ENCODE results near the gene PAFAH2.

PAFAH2 gene

DNA sequence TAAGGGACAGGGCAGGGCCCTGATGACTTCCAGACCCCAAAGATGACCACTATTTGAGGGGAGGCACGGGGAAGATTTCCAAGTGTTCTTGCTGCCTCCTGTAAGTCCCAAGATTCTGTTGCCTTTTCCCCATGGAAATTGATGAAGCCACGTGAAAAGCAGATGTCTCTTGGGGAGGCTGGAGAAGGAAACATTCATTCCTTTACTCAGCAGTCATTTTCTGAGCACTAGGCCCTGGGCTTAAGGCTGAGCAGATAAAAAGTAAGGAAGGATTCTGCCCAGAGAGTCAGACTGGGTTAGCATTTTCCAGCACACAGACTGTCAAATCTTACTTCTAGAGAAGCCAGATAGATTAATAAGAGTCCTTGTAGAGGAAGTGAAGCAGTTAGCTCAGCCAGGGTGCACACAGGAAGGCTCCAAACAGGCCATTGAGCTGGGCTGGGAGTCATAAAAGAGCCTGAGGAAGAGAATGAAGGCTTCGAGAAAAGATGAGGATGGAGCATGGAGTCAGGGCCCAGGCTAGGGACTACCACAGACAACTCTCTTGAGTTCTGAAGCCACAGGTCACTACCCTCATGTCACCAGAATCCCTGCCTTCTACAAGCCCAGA lies 33.9 kb upstream of the PAFAH2 start:
- DNase-seq (ENCODE audit: low read depth in 2 of 2) = no peak

- DNase-seq (ENCODE audit: low read depth in 2 of 2) = no peak
These were observed 33.3 kb upstream of the PAFAH2 start for GRCh38 chr1:26031196-26031595.

GRCh38 chr1:26029864-26030481 lies 32.1 kb upstream of the PAFAH2 start:
- DNase-seq (ENCODE audit: low read depth in 2 of 2) = no peak

DNA sequence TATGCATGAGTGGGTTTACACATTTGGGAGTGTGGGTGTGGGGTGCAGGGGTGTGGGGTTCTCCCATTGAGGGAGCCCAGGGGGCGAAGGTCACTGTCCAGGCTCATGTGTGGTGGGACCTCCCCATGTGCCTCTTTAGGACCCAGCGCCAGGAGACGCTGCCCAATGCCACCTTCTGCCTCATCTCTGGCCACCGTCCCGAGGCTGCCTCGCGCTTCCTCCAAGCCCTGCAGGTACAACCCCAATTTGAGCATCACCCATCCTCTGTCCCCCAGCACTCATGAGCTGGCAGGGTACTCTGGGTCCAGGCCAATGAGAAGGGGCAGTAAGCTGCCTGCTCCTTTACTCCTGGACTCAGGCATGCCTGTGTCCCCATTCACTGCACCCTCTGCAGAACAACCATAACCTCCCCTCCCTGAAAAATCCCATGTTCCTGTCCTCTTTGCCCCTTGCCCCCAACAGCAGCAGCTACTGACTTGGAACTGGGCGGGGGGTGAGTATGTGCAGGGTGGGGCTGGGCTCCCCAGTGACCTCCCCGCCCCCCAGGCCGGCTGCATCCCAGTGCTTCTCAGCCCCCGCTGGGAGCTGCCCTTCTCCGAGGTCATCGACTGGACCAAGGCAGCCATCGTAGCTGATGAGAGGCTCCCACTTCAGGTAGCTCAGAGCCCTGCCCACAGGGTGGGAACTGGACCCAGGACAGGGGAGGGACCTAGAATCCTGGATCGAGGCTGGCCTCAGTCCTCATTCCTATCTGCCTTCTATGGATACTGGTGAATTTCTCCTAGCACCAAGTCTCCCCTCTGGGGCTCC lies 31.4 kb upstream of the PAFAH2 start:
- DNase-seq (ENCODE audit: low read depth in 2 of 2) = no peak

GRCh38 chr1:26028490-26028980 lies 30.7 kb upstream of the PAFAH2 start:
- no peak for DNase-seq (ENCODE audit: low read depth in 2 of 2)

DNA sequence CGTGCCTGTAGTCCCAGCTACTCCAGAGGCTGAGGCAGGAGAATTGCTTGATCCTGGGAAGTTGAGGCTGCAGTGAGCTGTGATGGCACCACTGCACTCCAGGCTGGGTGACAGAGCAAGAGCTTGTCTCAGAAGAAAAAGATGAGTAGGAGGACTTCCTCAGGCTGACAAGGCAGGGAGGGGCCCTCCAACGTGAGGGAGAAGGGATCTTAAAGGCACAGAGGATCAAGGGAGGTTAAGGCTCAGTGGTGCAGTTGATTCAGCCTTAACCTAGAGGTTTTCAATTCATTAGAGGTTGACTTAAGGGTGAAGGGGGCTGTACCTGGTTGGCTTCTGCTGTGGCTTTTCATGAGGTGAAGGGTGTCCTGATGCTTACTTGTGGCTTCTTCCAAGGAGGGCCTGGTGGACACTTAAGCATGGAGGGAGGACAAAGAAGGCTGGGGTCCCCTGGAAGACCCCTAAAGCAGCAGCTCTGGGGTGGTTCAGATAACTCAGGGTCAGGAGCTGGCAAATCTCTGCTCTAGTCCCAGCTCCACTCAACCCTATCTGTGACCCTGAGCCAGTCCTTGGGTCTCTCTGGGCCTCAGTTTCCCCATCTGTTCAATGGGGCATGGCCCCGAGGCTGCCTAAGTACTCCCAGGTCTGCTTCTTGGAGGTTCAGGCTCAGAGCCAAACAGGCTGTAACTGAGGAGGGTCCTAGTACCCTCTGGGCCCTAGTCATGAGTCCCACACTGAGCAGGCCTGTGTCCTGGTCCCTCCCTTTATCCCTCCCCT lies 30.0 kb upstream of the PAFAH2 start:
- no peak for DNase-seq (ENCODE audit: low read depth in 2 of 2)

DNA sequence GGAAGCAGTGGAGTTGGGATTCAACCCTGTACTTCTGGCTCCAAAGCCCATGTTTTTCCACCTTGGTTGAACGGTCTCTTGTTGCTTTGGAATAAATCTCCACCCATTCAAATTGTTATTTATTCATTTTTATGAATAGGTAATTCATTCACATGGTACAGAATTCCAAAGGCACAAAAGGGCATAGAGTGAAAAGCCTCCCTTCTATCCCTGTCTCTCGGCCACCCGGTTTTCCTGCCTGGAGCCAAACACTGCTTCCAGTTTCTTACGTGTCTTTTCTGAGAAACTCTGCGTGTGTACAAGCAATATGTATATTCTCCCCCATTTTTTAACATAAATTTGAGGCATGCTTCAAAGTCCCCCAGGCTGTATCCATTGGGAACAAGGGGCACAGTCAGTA lies 27.7 kb upstream of the PAFAH2 start:
- no peak for DNase-seq (ENCODE audit: low read depth in 2 of 2)

GRCh38 chr1:26025060-26025459 lies 27.2 kb upstream of the PAFAH2 start:
- no peak for DNase-seq (ENCODE audit: low read depth in 2 of 2)

- DNase-seq (ENCODE audit: low read depth in 2 of 2) = no peak
These were observed 26.0 kb upstream of the PAFAH2 start for GRCh38 chr1:26023826-26024225.

DNA sequence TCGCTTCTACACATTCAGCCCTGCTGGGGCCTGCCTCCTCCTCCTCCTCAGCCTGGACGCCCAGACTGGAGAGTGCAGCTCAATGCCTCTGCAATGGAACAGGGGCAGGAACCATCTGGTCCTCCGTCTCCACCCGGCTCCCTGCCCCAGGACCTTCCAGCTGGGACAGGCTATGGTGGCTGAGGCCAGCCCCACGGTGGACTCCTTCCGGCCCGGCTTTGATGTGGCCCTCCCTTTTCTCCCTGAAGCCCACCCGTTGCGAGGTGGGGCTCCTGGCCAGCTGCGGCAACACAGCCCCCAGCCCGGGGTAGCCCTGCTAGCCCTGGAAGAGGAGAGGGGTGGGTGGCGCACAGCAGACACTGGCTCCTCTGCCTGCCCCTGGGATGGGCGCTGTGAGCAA lies 25.1 kb upstream of the PAFAH2 start:
- no peak for DNase-seq (ENCODE audit: low read depth in 2 of 2)

DNA sequence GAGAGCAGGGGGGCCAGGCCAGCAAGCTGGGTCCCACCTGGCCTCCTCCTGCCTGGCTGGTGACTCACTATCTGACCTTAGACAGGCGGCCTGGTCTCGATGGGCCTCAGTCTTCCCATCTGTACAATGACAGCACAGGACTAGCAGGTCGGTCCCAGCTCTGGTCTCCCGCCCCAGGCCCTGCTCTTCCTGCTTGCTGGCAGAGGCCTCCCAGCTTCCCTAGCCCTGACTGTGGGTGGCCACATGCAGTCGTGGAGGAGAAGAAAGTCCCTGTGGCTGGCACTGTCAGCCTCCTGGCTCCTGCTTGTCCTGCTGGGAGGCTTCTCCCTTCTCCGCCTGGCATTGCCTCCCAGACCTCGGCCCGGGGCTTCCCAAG lies 24.5 kb upstream of the PAFAH2 start:
- no peak for DNase-seq (ENCODE audit: low read depth in 2 of 2)

GRCh38 chr1:26021647-26022403 lies 24.0 kb upstream of the PAFAH2 start, which contains the start of gene EXTL1:
TSS of gene EXTL1 (plus strand) at chr1:26021775. CDS start at chr1:26022647, 872 bp downstream.
- DNase-seq (ENCODE audit: low read depth in 2 of 2) = no peak

DNA sequence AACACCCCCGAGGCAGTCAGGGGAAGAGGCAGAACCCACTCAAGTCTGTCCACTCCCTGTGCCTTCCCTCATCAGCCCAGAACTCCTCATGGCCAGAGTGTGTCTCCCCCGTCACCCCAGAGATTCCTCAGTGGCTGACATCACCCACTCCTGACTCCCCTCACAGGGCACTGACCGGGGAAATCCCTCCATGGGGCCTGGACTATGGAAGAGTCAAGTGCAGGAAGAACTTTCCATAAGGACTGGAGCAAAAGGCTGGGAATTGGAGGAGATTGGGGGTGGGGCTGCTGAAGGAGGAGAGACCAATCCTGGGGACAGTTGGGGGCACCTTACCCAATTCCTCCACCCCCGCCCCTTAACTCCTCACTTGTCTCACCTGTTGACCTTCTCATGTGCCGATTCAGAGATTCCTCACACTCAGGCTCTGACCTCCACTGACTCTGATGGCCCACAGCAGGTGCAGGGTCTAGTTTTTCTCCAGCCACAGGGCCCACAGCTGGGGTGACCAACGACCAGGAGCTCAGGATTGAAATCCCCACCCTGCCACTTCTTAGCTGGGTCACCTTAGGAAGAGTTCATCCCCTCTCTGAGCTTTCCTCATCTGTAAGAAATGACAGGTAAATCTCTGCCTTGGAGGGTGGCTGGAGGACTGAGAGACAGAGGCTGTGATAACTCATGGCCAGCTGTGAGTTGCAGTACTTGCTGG lies 23.2 kb upstream of the PAFAH2 start:
- DNase-seq (ENCODE audit: low read depth in 2 of 2) = no peak

DNA sequence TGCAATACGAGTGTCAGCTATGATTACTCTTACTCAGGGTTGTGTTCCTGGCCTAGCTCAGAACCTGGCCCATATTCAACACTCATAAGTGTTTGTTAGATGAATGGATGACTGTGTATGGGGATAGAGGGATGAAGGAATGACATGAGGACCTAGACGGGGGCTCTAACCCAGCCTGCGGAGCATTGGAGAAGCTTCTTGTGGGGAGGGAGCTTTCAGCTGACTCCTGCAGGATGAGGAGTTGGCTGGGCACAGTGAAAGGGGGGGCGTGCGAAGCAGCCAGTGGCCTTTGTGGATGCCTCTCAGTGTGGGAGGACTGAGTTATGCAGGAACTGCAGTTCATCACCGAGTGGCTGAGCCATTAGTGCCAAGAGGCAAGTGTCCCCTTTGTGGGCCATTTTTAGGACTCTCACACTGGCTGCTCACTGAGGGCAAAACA lies 22.5 kb upstream of the PAFAH2 start:
- no peak for DNase-seq (ENCODE audit: low read depth in 2 of 2)

- no peak for DNase-seq (ENCODE audit: low read depth in 2 of 2)
These were observed 21.9 kb upstream of the PAFAH2 start for GRCh38 chr1:26019641-26020315.

DNA sequence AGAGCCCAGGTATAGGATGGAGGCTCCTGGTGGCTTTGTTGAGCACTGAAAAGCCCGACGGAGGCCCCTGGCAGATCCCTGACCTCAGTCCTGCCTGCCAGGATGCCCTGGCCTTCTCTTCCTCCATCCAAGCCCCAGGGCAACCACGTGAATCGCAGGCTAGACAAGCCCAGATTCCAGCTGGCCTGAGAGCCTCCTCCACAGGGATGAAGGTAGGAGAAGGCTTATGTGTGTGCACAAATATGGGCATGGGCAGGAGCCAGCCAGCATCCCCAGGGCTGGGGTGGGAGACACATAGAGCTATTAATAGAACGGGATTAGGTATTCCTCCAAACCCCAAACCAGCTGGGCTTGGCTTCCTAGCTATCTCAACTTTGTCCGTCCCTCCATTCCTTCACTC lies 19.7 kb upstream of the PAFAH2 start:
- no peak for DNase-seq (ENCODE audit: low read depth in 2 of 2)

DNA sequence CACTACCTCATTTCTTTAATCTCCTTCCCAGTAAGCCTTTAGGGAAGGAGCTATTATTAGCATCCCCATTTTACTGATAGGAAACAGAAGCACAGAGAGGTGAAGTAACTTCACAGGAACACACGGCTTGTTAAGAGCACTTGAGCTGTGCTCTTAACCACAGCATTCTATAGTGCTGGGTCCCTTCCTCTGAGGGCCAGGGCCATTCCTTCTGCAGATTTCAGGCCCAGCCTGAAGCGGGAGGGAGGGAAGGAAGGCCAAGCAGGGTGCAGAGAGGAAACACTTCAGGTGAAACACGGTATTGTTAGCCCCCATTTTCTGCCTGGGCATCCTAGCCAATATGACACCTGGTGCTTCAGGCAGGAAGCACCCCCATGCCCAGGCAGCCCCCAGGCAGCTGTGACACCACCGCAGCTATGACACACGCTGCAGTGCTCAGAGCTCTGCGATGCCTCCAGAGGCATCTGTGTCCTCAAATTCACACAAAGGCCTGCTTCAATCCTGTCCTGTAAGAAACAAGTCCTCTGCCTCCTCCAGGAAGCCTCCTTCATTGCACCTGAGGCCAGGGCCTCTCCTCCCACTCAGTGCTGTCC lies 19.2 kb upstream of the PAFAH2 start:
- no peak for DNase-seq (ENCODE audit: low read depth in 2 of 2)

GRCh38 chr1:26016258-26016952 lies 18.5 kb upstream of the PAFAH2 start:
- no peak for DNase-seq (ENCODE audit: low read depth in 2 of 2)

- no peak for DNase-seq (ENCODE audit: low read depth in 2 of 2)
These were observed 17.5 kb upstream of the PAFAH2 start for GRCh38 chr1:26015358-26015757.
